SU-DHL-6 (cell line): ENCODE data around the gene PLEKHA7.

Experiments used
- H2AFZ ChIP-seq: fragments of 200-600 bp; sonication (generic); 2 replicates; pipeline ENCODE4 v1.6.1; 2014; ENCODE audit warnings: low read depth, mild to moderate bottlenecking, moderate library complexity, mixed read lengths, antibody characterized with exemption, low read length; ENCODE audit not compliant: severe bottlenecking
- H3F3A ChIP-seq: fragments of 200-600 bp; shearing (Covaris generic); 2 replicates; pipeline ENCODE4 v1.6.0; 2016; ENCODE audit warnings: antibody characterized with exemption, mild to moderate bottlenecking; ENCODE audit not compliant: insufficient read depth
- H3K27ac ChIP-seq: fragments of 200-600 bp; sonication (generic); 2 replicates; pipeline ENCODE4 v1.5.1; 2016; ENCODE audit warnings: low read depth, mild to moderate bottlenecking, low read length, moderate library complexity, mixed read lengths
- H3K27me3 ChIP-seq: fragments of 200-600 bp; sonication (generic), shearing (Covaris generic); 2 replicates; pipeline ENCODE4 v1.6.0; 2014; ENCODE audit warnings: mild to moderate bottlenecking, low read length
- H3K36me3 ChIP-seq: fragments of 200-600 bp; sonication (generic); 2 replicates; pipeline ENCODE4 v1.6.1; 2014; ENCODE audit warnings: mild to moderate bottlenecking, low read length, mixed read lengths
- H3K4me2 ChIP-seq: fragments of 300-600, 200-600 bp; shearing (Covaris generic), sonication (generic); 2 replicates; pipeline ENCODE4 v1.6.0; 2014; ENCODE audit warnings: low read length, low read depth, mild to moderate bottlenecking; ENCODE audit not compliant: poor library complexity, severe bottlenecking
- H3K4me3 ChIP-seq: fragments of 200-600 bp; sonication (generic); 2 replicates; pipeline ENCODE4 v1.5.1; 2014; ENCODE audit warnings: antibody characterized with exemption, low read length, mild to moderate bottlenecking, mixed read lengths; ENCODE audit not compliant: insufficient read depth, poor library complexity, severe bottlenecking
- H3K79me2 ChIP-seq: fragments of 200-600 bp; sonication (generic); 2 replicates; pipeline ENCODE4 v1.6.1; 2014; ENCODE audit warnings: mild to moderate bottlenecking, low read length, moderate library complexity; ENCODE audit not compliant: insufficient read depth
- H3K9ac ChIP-seq: fragments of 200-600 bp; sonication (generic); 2 replicates; pipeline ENCODE4 v1.7.0; 2014; ENCODE audit warnings: mild to moderate bottlenecking, low read length
- H3K9me2 ChIP-seq: fragments of 200-600 bp; sonication (generic); replicated peaks from 2 replicates; pipeline ENCODE4 v1.6.1; 2014; ENCODE audit warnings: low read length; ENCODE audit not compliant: insufficient read depth
- H3K9me3 ChIP-seq: fragments of 200-600 bp; sonication (generic); 2 replicates; pipeline ENCODE4 v1.6.1; 2014; ENCODE audit warnings: low read length, mixed read lengths; ENCODE audit not compliant: insufficient read depth
- H4K20me1 ChIP-seq: fragments of 200-600 bp; sonication (generic); 2 replicates; pipeline ENCODE4 v1.6.1; 2014; ENCODE audit warnings: low read depth, mild to moderate bottlenecking, antibody characterized with exemption, low read length, moderate library complexity, mixed read lengths
- EZH2phosphoT487 ChIP-seq: fragments of 200-600 bp; sonication (generic), shearing (Covaris generic); conservative IDR thresholded peaks from 2 replicates; pipeline ENCODE4 v1.6.1; 2018; ENCODE audit warnings: mild to moderate bottlenecking, antibody characterized with exemption, low read length, moderate library complexity, mixed read lengths
- TF ChIP-seq, protein P1 (sequence below): fragments of 200-600 bp; sonication (generic); IDR thresholded peaks from one replicate; pipeline ENCODE4 v1.5.1; 2017; ENCODE audit warnings: antibody characterized with exemption, mild to moderate bottlenecking, low read length, moderate library complexity; ENCODE audit not compliant: insufficient read depth, poor library complexity, severe bottlenecking

The PLEKHA7 gene

GRCh38 chr11:16989554-16989953 lies 24.7 kb downstream of the PLEKHA7 start:
- H3K4me3 ChIP-seq = no peak overlapping the region
- H3K4me2 ChIP-seq = no peak overlapping the region
- H3K79me2 ChIP-seq = no peaks in the 10 kb centered on the region
- no peaks in the 10 kb centered on the region for H3F3A ChIP-seq
- no peak overlapping the region for H3K9ac ChIP-seq
- H2AFZ ChIP-seq = no peak overlapping the region
- no peaks in the 10 kb centered on the region for H3K36me3 ChIP-seq
- no peak for TF ChIP-seq EZH2phosphoT487
- TF ChIP-seq, protein P1, sequence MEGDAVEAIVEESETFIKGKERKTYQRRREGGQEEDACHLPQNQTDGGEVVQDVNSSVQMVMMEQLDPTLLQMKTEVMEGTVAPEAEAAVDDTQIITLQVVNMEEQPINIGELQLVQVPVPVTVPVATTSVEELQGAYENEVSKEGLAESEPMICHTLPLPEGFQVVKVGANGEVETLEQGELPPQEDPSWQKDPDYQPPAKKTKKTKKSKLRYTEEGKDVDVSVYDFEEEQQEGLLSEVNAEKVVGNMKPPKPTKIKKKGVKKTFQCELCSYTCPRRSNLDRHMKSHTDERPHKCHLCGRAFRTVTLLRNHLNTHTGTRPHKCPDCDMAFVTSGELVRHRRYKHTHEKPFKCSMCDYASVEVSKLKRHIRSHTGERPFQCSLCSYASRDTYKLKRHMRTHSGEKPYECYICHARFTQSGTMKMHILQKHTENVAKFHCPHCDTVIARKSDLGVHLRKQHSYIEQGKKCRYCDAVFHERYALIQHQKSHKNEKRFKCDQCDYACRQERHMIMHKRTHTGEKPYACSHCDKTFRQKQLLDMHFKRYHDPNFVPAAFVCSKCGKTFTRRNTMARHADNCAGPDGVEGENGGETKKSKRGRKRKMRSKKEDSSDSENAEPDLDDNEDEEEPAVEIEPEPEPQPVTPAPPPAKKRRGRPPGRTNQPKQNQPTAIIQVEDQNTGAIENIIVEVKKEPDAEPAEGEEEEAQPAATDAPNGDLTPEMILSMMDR = no peak
- H3K9me2 ChIP-seq = no peaks in the 10 kb centered on the region
- H3K27ac ChIP-seq = no peak overlapping the region
- no peaks in the 10 kb centered on the region for H4K20me1 ChIP-seq
- H3K27me3 ChIP-seq = no peaks in the 10 kb centered on the region
- no peaks in the 10 kb centered on the region for H3K9me3 ChIP-seq

- Histone ChIP-seq H3K36me3 (no peaks in the 10 kb centered on the region), H3K4me2 (no peak overlapping the region), H3K27me3 (no peaks in the 10 kb centered on the region), H3K79me2 (no peaks in the 10 kb centered on the region), H3K4me3 (no peak overlapping the region), H3K9ac (no peak overlapping the region), H3K9me3 (no peaks in the 10 kb centered on the region), H3K9me2 (no peaks in the 10 kb centered on the region), H4K20me1 (no peaks in the 10 kb centered on the region), H2AFZ (no peak overlapping the region), H3K27ac (no peak overlapping the region), H3F3A (no peaks in the 10 kb centered on the region)
- TF ChIP-seq, protein P1 = no peak
- TF ChIP-seq EZH2phosphoT487 = no peak
Measured at GRCh38 chr11:16987205-16987568, 27.0 kb downstream of the PLEKHA7 start.

GRCh38 chr11:16986434-16987204 lies 27.6 kb downstream of the PLEKHA7 start:
- Histone ChIP-seq H3K79me2 (no peaks in the 10 kb centered on the region), H3K9me2 (no peaks in the 10 kb centered on the region), H3K9me3 (no peaks in the 10 kb centered on the region), H4K20me1 (no peaks in the 10 kb centered on the region), H3K4me2 (no peak overlapping the region), H3K27ac (no peak overlapping the region), H3K9ac (no peak overlapping the region), H2AFZ (no peak overlapping the region), H3F3A (no peaks in the 10 kb centered on the region), H3K36me3 (no peaks in the 10 kb centered on the region), H3K27me3 (no peaks in the 10 kb centered on the region), H3K4me3 (no peak overlapping the region)
- TF ChIP-seq, protein P1 = no peak
- TF ChIP-seq EZH2phosphoT487 = no peak
